ENCODE data around the gene SUPT3H. TPM values are rescaled to one million over a fixed set of nuclear protein-coding genes. Genes with fewer than 3 reads are reported as not detected.

SUPT3H gene
- total and polyA plus RNA-seq, 2 of the 8 experiments (the other 6 are each of a cell fraction or from before 2014, with no cell fraction given) = 18.8 to 23.0 TPM

GRCh38 chr6:44896701-44897100 is 481.0 kb downstream of the SUPT3H start:
- no peak overlapping the region for H4K8ac ChIP-seq (ENCODE audit: extremely low read depth, insufficient read depth, low read length)
- no peak overlapping the region for H2BK5ac ChIP-seq (ENCODE audit: low read depth, low read length)
- H3K23me2 ChIP-seq (ENCODE audit: low read depth, low read length) = no peaks in the 10 kb centered on the region
- no peak overlapping the region for H3K23ac ChIP-seq (ENCODE audit: insufficient read length)
- H2BK12ac ChIP-seq (ENCODE audit: low read depth, low read length) = no peak overlapping the region
- FAIRE-seq = no peak
- no peak for TF ChIP-seq SIN3A (conservative IDR thresholded peaks at IDR 0.05 in 1 of 2, IDR thresholded peaks at IDR 0.05 in 1 of 2; ENCODE audit: low read depth in 1 of 2, low read length in 2 of 2)
- no peak for TF ChIP-seq BRCA1 (IDR thresholded peaks at IDR 0.05; ENCODE audit: low read depth, low read length)
- no peak for TF ChIP-seq SP1 (IDR thresholded peaks at IDR 0.05; ENCODE audit: low read depth, low read length)
- no peak for TF ChIP-seq TAF1 (IDR thresholded peaks at IDR 0.05; ENCODE audit: low read depth, low read length)
- TF ChIP-seq KDM4A (IDR thresholded peaks at IDR 0.05; ENCODE audit: low read depth, low read length, severe bottlenecking) = no peak
- TF ChIP-seq POLR2AphosphoS5 (IDR thresholded peaks at IDR 0.05; ENCODE audit: low read depth, low read length) = no peak
- TF ChIP-seq BACH1 (IDR thresholded peaks at IDR 0.05; ENCODE audit: low read length) = no peak
- no peak overlapping the region for H4K5ac ChIP-seq (ENCODE audit: insufficient read length, low read depth, low read length)
- DNase-seq (ENCODE audit: low read depth in 1 of 2, low spot score in 2 of 2) = no peak
- no peak overlapping the region for H4K91ac ChIP-seq (replicated peaks; ENCODE audit: insufficient read length, low read length)
- no peaks in the 10 kb centered on the region for H4K20me1 ChIP-seq (replicated peaks in 1 of 2; ENCODE audit: control insufficient read depth in 1 of 2, insufficient read depth in 2 of 2, low read length in 2 of 2)
- H3K4me3 ChIP-seq (ENCODE audit: extremely low read depth in 1 of 4, insufficient read depth in 2 of 4, low read depth in 3 of 4, low read length in 4 of 4) = no peak overlapping the region
- H3K56ac ChIP-seq (replicated peaks; ENCODE audit: insufficient read length, low read depth, low read length) = no peak overlapping the region
- no peaks in the 10 kb centered on the region for H3K79me2 ChIP-seq (ENCODE audit: control insufficient read depth in 1 of 2, insufficient read depth in 2 of 2, low read length in 2 of 2)
- no peak overlapping the region for H2AK5ac ChIP-seq (ENCODE audit: low read depth, low read length)
- no peak overlapping the region for H3K14ac ChIP-seq (ENCODE audit: insufficient read length)
- H3K4me1 ChIP-seq (replicated peaks in 1 of 4; ENCODE audit: control insufficient read depth in 3 of 4, insufficient read depth in 4 of 4, low read length in 3 of 4) = peaks cover 0 to 3% (median 0%) of the 10 kb centered on the region in 4 experiments; a peak in 1 of 7 replicates
- H3K27ac ChIP-seq (ENCODE audit: low read depth, low read length) = no peak overlapping the region
- ChIA-PET CTCF (ENCODE audit: partially characterized antibody) (no interaction called here), POLR2A (ENCODE audit: partially characterized antibody) (no interaction called here)
- peaks cover 5 to 8% of the 10 kb centered on the region in 2 experiments; a peak in 2 of 4 replicates for H3K9me3 ChIP-seq (ENCODE audit: insufficient read depth in 2 of 2, low read depth in 1 of 2, low read length in 1 of 2)
- no peaks in the 10 kb centered on the region for H3K79me1 ChIP-seq (ENCODE audit: low read depth, low read length)
- no peak overlapping the region for H3K9ac ChIP-seq (replicated peaks in 1 of 4; ENCODE audit: extremely low read depth in 1 of 4, low read depth in 3 of 4, low read length in 3 of 4)
- H3K4ac ChIP-seq (replicated peaks; ENCODE audit: insufficient read length, low read depth, low read length) = no peak overlapping the region
- no peak overlapping the region for H3K4me2 ChIP-seq (ENCODE audit: insufficient read depth in 1 of 2, low read depth in 2 of 2, low read length in 2 of 2)
- H2AFZ ChIP-seq (ENCODE audit: low read length) = no peak overlapping the region
- no peak overlapping the region for H2BK120ac ChIP-seq (replicated peaks; ENCODE audit: low read depth, low read length)
- no peaks in the 10 kb centered on the region; a peak in 1 of 8 replicates for H3K36me3 ChIP-seq (ENCODE audit: control insufficient read depth in 2 of 4, insufficient read depth in 4 of 4, low read length in 3 of 4)
- no peak overlapping the region for H2BK20ac ChIP-seq (ENCODE audit: low read length)
- H3K18ac ChIP-seq (ENCODE audit: extremely low read depth, low read length) = no peak overlapping the region
- 91% methylated on average over 4 of the region's 4 CpGs; no CpG with 5 or more reads in 1 of the 2 experiments for WGBS, 2 experiments (ENCODE audit: extremely low coverage in 1 of 2, insufficient coverage in 1 of 2, insufficient read length in 1 of 2, insufficient replicate concordance in 2 of 2, low coverage in 1 of 2, low lambda C conversion rate in 2 of 2, missing lambda C conversion rate in 1 of 2)
- no peak overlapping the region for H2BK15ac ChIP-seq (ENCODE audit: low read length)
- H3K27me3 ChIP-seq (replicated peaks in 1 of 4; ENCODE audit: control insufficient read depth in 3 of 4, extremely low read depth in 1 of 4, insufficient read depth in 3 of 4, low read length in 3 of 4) = no peaks in the 10 kb centered on the region
